Neural cell (in vitro differentiated cells): Measurements from ENCODE around the gene ZNF407.

Experiments
- CTCF ChIP-seq: fragments of 450-650 bp; IDR thresholded peaks from 2 replicates; pipeline ENCODE4 v1.5.1; 2014; ENCODE audit warnings: antibody characterized with exemption, mild to moderate bottlenecking, moderate library complexity; ENCODE audit not compliant: poor library complexity, severe bottlenecking
- EZH2 ChIP-seq: fragments of 200-600, 300-800 bp; shearing (Covaris generic), sonication (generic); IDR thresholded peaks from 2 replicates; pipeline ENCODE4 v1.6.1; 2014; ENCODE audit warnings: antibody characterized with exemption, low read length, borderline replicate concordance, mild to moderate bottlenecking; ENCODE audit not compliant: insufficient read depth, poor library complexity, severe bottlenecking
- MXI1 ChIP-seq: fragments of 450-650 bp; conservative IDR thresholded peaks from 2 replicates; pipeline ENCODE4 v1.6.1; 2014; ENCODE audit warnings: antibody characterized with exemption, mild to moderate bottlenecking; ENCODE audit not compliant: poor library complexity, severe bottlenecking
- POLR2AphosphoS5 ChIP-seq: IDR thresholded peaks from 2 replicates; pipeline ENCODE4 v1.6.1; 2012
- TAF1 ChIP-seq: IDR thresholded peaks from 2 replicates; pipeline ENCODE4 v1.6.1; 2012; ENCODE audit warnings: low read depth

GRCh38 chr18:75048776-75049454 is 451.2 kb downstream of the ZNF407 start:
- TF ChIP-seq CTCF: no peak
- TF ChIP-seq EZH2: no peak
- no peak for TF ChIP-seq MXI1
- no peak for TF ChIP-seq TAF1
- TF ChIP-seq POLR2AphosphoS5: no peak
